Activated T-cell treated with anti-CD3 and anti-CD28 coated beads, Interleukin-2, amount 50 U/mL, for 72 hours (primary cell): ENCODE results near the gene MATN1. TPM values are rescaled to one million over a fixed set of nuclear protein-coding genes. Genes with fewer than 3 reads are reported as not detected.

Source experiments
- ATAC-seq, 2 donors: fragments of 150-1000 bp; cut with Tn5 transposase; replicated peaks in 1 of 2; 2 replicates each; pipeline ENCODE4 v1.10.0; 2021; ENCODE audit warnings: moderate library complexity in 2 of 2, mild to moderate bottlenecking in 1 of 2
- DNase-seq, 2 donors: peaks; one replicate each; pipeline ENCODE4 v3.0.0; 2021 to 2022; ENCODE audit warnings: mixed read lengths in 1 of 2
- H3K27ac Mint-ChIP-seq: one replicate; pipeline ENCODE4 v1.8.0; 2022; ENCODE audit warnings: mild to moderate bottlenecking, moderate library complexity, mixed read lengths
- H3K27me3 Mint-ChIP-seq: one replicate; pipeline ENCODE4 v1.8.0; 2022; ENCODE audit warnings: low read depth, mixed read lengths
- H3K36me3 Mint-ChIP-seq, 2 donors: one replicate each; pipeline ENCODE4 v1.8.0; 2022; ENCODE audit warnings: mixed read lengths in 2 of 2, mild to moderate bottlenecking in 1 of 2; ENCODE audit not compliant: insufficient read depth in 2 of 2
- H3K4me1 Mint-ChIP-seq: one replicate; pipeline ENCODE4 v1.8.0; 2022; ENCODE audit warnings: low read depth, mixed read lengths
- H3K4me3 Mint-ChIP-seq, 2 donors: one replicate each; pipeline ENCODE4 v1.8.0; 2022; ENCODE audit warnings: mild to moderate bottlenecking in 2 of 2, mixed read lengths in 2 of 2, moderate library complexity in 2 of 2
- H3K9me3 Mint-ChIP-seq, 2 donors: one replicate each; pipeline ENCODE4 v1.8.0; 2022; ENCODE audit warnings: mixed read lengths in 2 of 2
- total RNA-seq, 2 donors: library from RNA; stranded (reverse); gene quantifications; one replicate each; pipeline ENCODE4 v1.2.3, GENCODE V29; 2022

The MATN1 gene
- total RNA-seq, 2 donors from 2014 or later = 1.0 to 1.2 TPM

GRCh38 chr1:30678209-30678608 lies 45.2 kb downstream of the MATN1 start:
- peaks cover 2 to 5% of the 10 kb centered on the region in 2 donors for H3K36me3 Mint-ChIP-seq
- H3K4me3 Mint-ChIP-seq = no peak overlapping the region
- H3K27me3 Mint-ChIP-seq = peaks cover 58% of the 10 kb centered on the region
- H3K4me1 Mint-ChIP-seq = no peaks in the 10 kb centered on the region
- DNase-seq (no peak), ATAC-seq (no peak)
- H3K9me3 Mint-ChIP-seq = peaks cover 2 to 5% of the 10 kb centered on the region in 2 donors
- H3K27ac Mint-ChIP-seq = no peak overlapping the region

GRCh38 chr1:30677471-30677870 lies 45.9 kb downstream of the MATN1 start:
- Mint-ChIP-seq H3K27me3 (peaks cover 54% of the 10 kb centered on the region), H3K27ac (no peak overlapping the region), H3K4me3 (no peak overlapping the region), H3K36me3 (peaks cover 2 to 5% of the 10 kb centered on the region in 2 donors), H3K4me1 (no peaks in the 10 kb centered on the region), H3K9me3 (peaks cover 5% of the 10 kb centered on the region in 2 donors)
- no peak for DNase-seq
- no peak for ATAC-seq

- H3K4me3 Mint-ChIP-seq = no peak overlapping the region
- no peak for DNase-seq
- no peak for ATAC-seq
- H3K27me3 Mint-ChIP-seq = peaks cover 52% of the 10 kb centered on the region
- H3K27ac Mint-ChIP-seq = no peak overlapping the region
- no peaks in the 10 kb centered on the region for H3K4me1 Mint-ChIP-seq
- peaks cover 5 to 7% of the 10 kb centered on the region in 2 donors for H3K9me3 Mint-ChIP-seq
- H3K36me3 Mint-ChIP-seq = peaks cover 2 to 5% of the 10 kb centered on the region in 2 donors
These were observed 47.6 kb downstream of the MATN1 start for GRCh38 chr1:30675761-30676160.

- Mint-ChIP-seq H3K9me3 (peaks cover 5 to 7% of the 10 kb centered on the region in 2 donors), H3K27me3 (peaks cover 52% of the 10 kb centered on the region), H3K36me3 (peaks cover 2 to 5% of the 10 kb centered on the region in 2 donors), H3K27ac (no peak overlapping the region), H3K4me3 (no peak overlapping the region), H3K4me1 (no peaks in the 10 kb centered on the region)
- DNase-seq = no peak
- ATAC-seq = no peak
These were observed 48.1 kb downstream of the MATN1 start for GRCh38 chr1:30675289-30675688.

GRCh38 chr1:30673395-30673794 lies 50.0 kb downstream of the MATN1 start:
- peaks cover 47% of the 10 kb centered on the region for H3K27me3 Mint-ChIP-seq
- DNase-seq (no peak), ATAC-seq (no peak)
- H3K36me3 Mint-ChIP-seq = peaks cover 2 to 5% of the 10 kb centered on the region in 2 donors
- no peak overlapping the region for H3K4me3 Mint-ChIP-seq
- no peaks in the 10 kb centered on the region for H3K4me1 Mint-ChIP-seq
- peaks cover 5 to 7% of the 10 kb centered on the region in 2 donors for H3K9me3 Mint-ChIP-seq
- no peak overlapping the region for H3K27ac Mint-ChIP-seq

GRCh38 chr1:30672661-30673060 lies 50.7 kb downstream of the MATN1 start:
- ATAC-seq = no peak

GRCh38 chr1:30670240-30671060 lies 52.9 kb downstream of the MATN1 start:
- peaks cover 2 to 4% of the 10 kb centered on the region in 2 donors for H3K36me3 Mint-ChIP-seq
- no peak for DNase-seq
- no peak overlapping the region for H3K27ac Mint-ChIP-seq
- ATAC-seq = no peak
- no peaks in the 10 kb centered on the region for H3K4me1 Mint-ChIP-seq
- peaks cover 27% of the 10 kb centered on the region for H3K27me3 Mint-ChIP-seq
- no peak overlapping the region for H3K4me3 Mint-ChIP-seq
- H3K9me3 Mint-ChIP-seq = peaks cover 5 to 6% of the 10 kb centered on the region in 2 donors

More at GRCh38 chr1:30672661-30673060, 50.7 kb downstream of the MATN1 start:
- no peak for DNase-seq
- Mint-ChIP-seq H3K36me3 (peaks cover 2 to 5% of the 10 kb centered on the region in 2 donors), H3K27me3 (peaks cover 39% of the 10 kb centered on the region), H3K27ac (no peak overlapping the region), H3K4me3 (no peak overlapping the region), H3K9me3 (peaks cover 5 to 7% of the 10 kb centered on the region in 2 donors), H3K4me1 (no peaks in the 10 kb centered on the region)

- DNase-seq = no peak
These were observed 54.6 kb downstream of the MATN1 start for GRCh38 chr1:30668546-30669327.

GRCh38 chr1:30668024-30668423 lies 55.4 kb downstream of the MATN1 start:
- H3K27me3 Mint-ChIP-seq = peaks cover 8% of the 10 kb centered on the region
- no peaks in the 10 kb centered on the region for H3K4me1 Mint-ChIP-seq
- peaks cover 0 to 5% of the 10 kb centered on the region in 2 donors for H3K9me3 Mint-ChIP-seq
- DNase-seq = no peak
- H3K27ac Mint-ChIP-seq = no peak overlapping the region
- H3K4me3 Mint-ChIP-seq = no peak overlapping the region
- no peaks in the 10 kb centered on the region for H3K36me3 Mint-ChIP-seq
- ATAC-seq = no peak

More at GRCh38 chr1:30668546-30669327, 54.6 kb downstream of the MATN1 start:
- H3K9me3 Mint-ChIP-seq = peaks cover 2 to 5% of the 10 kb centered on the region in 2 donors
- peaks cover 2% of the 10 kb centered on the region in 2 donors for H3K36me3 Mint-ChIP-seq
- H3K27me3 Mint-ChIP-seq = peaks cover 13% of the 10 kb centered on the region
- no peaks in the 10 kb centered on the region for H3K4me1 Mint-ChIP-seq
- ATAC-seq = no peak
- no peak overlapping the region for H3K27ac Mint-ChIP-seq
- no peak overlapping the region for H3K4me3 Mint-ChIP-seq

- Mint-ChIP-seq H3K27me3 (no peaks in the 10 kb centered on the region), H3K36me3 (no peaks in the 10 kb centered on the region), H3K9me3 (no peaks in the 10 kb centered on the region), H3K4me1 (no peaks in the 10 kb centered on the region), H3K4me3 (no peak overlapping the region), H3K27ac (no peak overlapping the region)
- DNase-seq (no peak), ATAC-seq (no peak)
These were observed 56.6 kb downstream of the MATN1 start for GRCh38 chr1:30666756-30667273.

GRCh38 chr1:30665216-30666010 lies 58.0 kb downstream of the MATN1 start:
- Mint-ChIP-seq H3K4me3 (no peak overlapping the region), H3K27me3 (no peaks in the 10 kb centered on the region), H3K27ac (no peak overlapping the region), H3K36me3 (no peaks in the 10 kb centered on the region), H3K4me1 (no peaks in the 10 kb centered on the region), H3K9me3 (no peaks in the 10 kb centered on the region)
- DNase-seq (no peak), ATAC-seq (no peak)

- H3K4me1 Mint-ChIP-seq = no peaks in the 10 kb centered on the region
- no peaks in the 10 kb centered on the region for H3K36me3 Mint-ChIP-seq
- no peak for DNase-seq
- no peak for ATAC-seq
- no peak overlapping the region for H3K27ac Mint-ChIP-seq
- H3K4me3 Mint-ChIP-seq = no peak overlapping the region
- no peaks in the 10 kb centered on the region for H3K9me3 Mint-ChIP-seq
- H3K27me3 Mint-ChIP-seq = no peaks in the 10 kb centered on the region
These were observed 59.2 kb downstream of the MATN1 start for GRCh38 chr1:30664103-30664755.
